ENCODE results near the gene TTC22.

Gene TTC22

GRCh38 chr1:54741531-54741930 is 59.6 kb downstream of the TTC22 start:
- TF ChIP-seq CTCF (IDR thresholded peaks at IDR 0.05; ENCODE audit: extremely low read depth, insufficient read depth, missing control alignments) = no peak
- in situ Hi-C loops (cut with MboI; ENCODE audit: low pct_unique_long_range_greater_than_20kb, low sequenced_read_pairs, unreplicated experiment) = no loop called here
- no peak for DNase-seq (ENCODE audit: low spot score)

GRCh38 chr1:54738244-54738643 is 62.9 kb downstream of the TTC22 start:
- no peak for TF ChIP-seq CTCF (IDR thresholded peaks at IDR 0.05; ENCODE audit: extremely low read depth, insufficient read depth, missing control alignments)
- DNase-seq (ENCODE audit: low spot score) = no peak
- in situ Hi-C loops (cut with MboI; ENCODE audit: low pct_unique_long_range_greater_than_20kb, low sequenced_read_pairs, unreplicated experiment) = no loop called here

- in situ Hi-C loops (cut with MboI; ENCODE audit: low pct_unique_long_range_greater_than_20kb, low sequenced_read_pairs, unreplicated experiment) = no loop called here
- no peak for TF ChIP-seq CTCF (IDR thresholded peaks at IDR 0.05; ENCODE audit: extremely low read depth, insufficient read depth, missing control alignments)
- DNase-seq (ENCODE audit: low spot score) = no peak
These were observed 64.4 kb downstream of the TTC22 start for GRCh38 chr1:54736685-54737084.

All from GM13977 (cell line).